CD14-positive monocyte (primary cell): ENCODE measurements around the gene EXOSC10. TPM values are rescaled to one million over a fixed set of nuclear protein-coding genes. Genes with fewer than 3 reads are reported as not detected.

ENCODE experiments used
- DNase-seq, 3 donors: peaks; one replicate each; pipeline ENCODE4 v3.0.0-alpha.2; 2011 to 2022
- H2AFZ ChIP-seq: 2 replicates; pipeline ENCODE4 v1.6.0; 2012; ENCODE audit warnings: mild to moderate bottlenecking, low read depth, low read length, inconsistent platforms; ENCODE audit not compliant: insufficient read depth, poor library complexity, severe bottlenecking
- H3K27ac ChIP-seq, 2 donors: 1 replicate in 1 of 2; 2 replicates in 1 of 2; pipeline ENCODE4 v1.5.1; 2012 to 2013; ENCODE audit warnings: low read length in 2 of 2, control low read depth in 1 of 2, inconsistent platforms in 1 of 2, low read depth in 1 of 2, mild to moderate bottlenecking in 1 of 2
- H3K27me3 ChIP-seq, 2 donors: one replicate each; pipeline versions ENCODE4 v1.6.0 to v1.6.1; 2011 to 2013; ENCODE audit warnings: low read length in 2 of 2; ENCODE audit not compliant: control insufficient read depth in 2 of 2, insufficient read depth in 2 of 2
- H3K36me3 ChIP-seq, 2 donors: replicated peaks in 1 of 2; 1 replicate in 1 of 2; 2 replicates in 1 of 2; pipeline versions ENCODE4 v1.5.1 to v1.6.1; 2012 to 2013; ENCODE audit warnings: low read length in 2 of 2, control low read depth in 1 of 2, inconsistent platforms in 1 of 2, mild to moderate bottlenecking in 1 of 2; ENCODE audit not compliant: insufficient read depth in 2 of 2, control insufficient read depth in 1 of 2
- H3K4me1 ChIP-seq, 2 donors: 1 replicate in 1 of 2; 2 replicates in 1 of 2; pipeline versions ENCODE4 v1.5.1 to v1.6.1; 2012 to 2013; ENCODE audit warnings: low read length in 2 of 2, control low read depth in 1 of 2, inconsistent platforms in 1 of 2, mild to moderate bottlenecking in 1 of 2, moderate library complexity in 1 of 2; ENCODE audit not compliant: insufficient read depth in 2 of 2, control insufficient read depth in 1 of 2
- H3K4me2 ChIP-seq: replicated peaks from 2 replicates; pipeline ENCODE3; 2012; ENCODE audit warnings: low read length, moderate library complexity, mild to moderate bottlenecking; ENCODE audit not compliant: poor library complexity, severe bottlenecking; ENCODE audit errors: extremely low read depth
- H3K4me3 ChIP-seq, 3 experiments: fragments of 200-600 bp in 1 of 3; sonication (generic) in 1 of 3; replicated peaks in 1 of 3; 1 replicate in 2 of 3; 2 replicates in 1 of 3; pipeline ENCODE4 v1.5.1; 2011 to 2013; ENCODE audit warnings: low read length in 3 of 3, mild to moderate bottlenecking in 3 of 3, control low read depth in 2 of 3, low read depth in 2 of 3, inconsistent platforms in 1 of 3, moderate library complexity in 1 of 3
- H3K79me2 ChIP-seq: 2 replicates; pipeline ENCODE4 v1.6.0; 2012; ENCODE audit warnings: mild to moderate bottlenecking, control low read depth, inconsistent platforms, low read length, moderate library complexity; ENCODE audit not compliant: insufficient read depth
- H3K9ac ChIP-seq: 2 replicates; pipeline ENCODE4 v1.6.0; 2017; ENCODE audit warnings: low read length, mild to moderate bottlenecking; ENCODE audit not compliant: insufficient read depth, poor library complexity, severe bottlenecking
- H3K9me3 ChIP-seq, 2 donors: replicated peaks in 1 of 2; 1 replicate in 1 of 2; 2 replicates in 1 of 2; pipeline versions ENCODE4 v1.5.1 to v1.6.1; 2012 to 2013; ENCODE audit warnings: low read length in 2 of 2, control low read depth in 1 of 2; ENCODE audit not compliant: control insufficient read depth in 1 of 2, insufficient read depth in 1 of 2
- H4K20me1 ChIP-seq: 2 replicates; pipeline ENCODE4 v1.6.0; 2012; ENCODE audit warnings: mild to moderate bottlenecking, low read length, control low read depth, moderate library complexity; ENCODE audit not compliant: insufficient read depth
- H3K27ac Mint-ChIP-seq, 7 donors: one replicate each; pipeline ENCODE4 v1.8.0; 2020; ENCODE audit warnings: mild to moderate bottlenecking in 7 of 7, mixed read lengths in 7 of 7, moderate library complexity in 6 of 7, inconsistent platforms in 2 of 7
- H3K27me3 Mint-ChIP-seq, 3 donors: one replicate each; pipeline ENCODE4 v1.8.0; 2021 to 2022; ENCODE audit warnings: low read depth in 3 of 3, mild to moderate bottlenecking in 3 of 3, mixed read lengths in 3 of 3, moderate library complexity in 3 of 3, inconsistent platforms in 1 of 3
- H3K36me3 Mint-ChIP-seq, 2 donors: one replicate each; pipeline ENCODE4 v1.8.0; 2020; ENCODE audit warnings: mixed read lengths in 2 of 2, inconsistent platforms in 1 of 2, mild to moderate bottlenecking in 1 of 2
- H3K4me1 Mint-ChIP-seq: one replicate; pipeline ENCODE4 v1.8.0; 2020; ENCODE audit warnings: mild to moderate bottlenecking, mixed read lengths
- H3K4me3 Mint-ChIP-seq, 2 donors: one replicate each; pipeline ENCODE4 v1.8.0; 2020; ENCODE audit warnings: mild to moderate bottlenecking in 2 of 2, mixed read lengths in 2 of 2, moderate library complexity in 1 of 2
- H3K9me3 Mint-ChIP-seq, 7 donors: one replicate each; pipeline ENCODE4 v1.8.0; 2020 to 2022; ENCODE audit warnings: mixed read lengths in 7 of 7, mild to moderate bottlenecking in 6 of 7, moderate library complexity in 6 of 7, inconsistent platforms in 2 of 7
- WGBS: methylation state at CpG from one replicate; pipeline ENCODE4 v1.1.5; 2013; ENCODE audit warnings: missing lambda C conversion rate; ENCODE audit not compliant: insufficient coverage; 5-methylcytosine and 5-hydroxymethylcytosine counted together
- intact Hi-C, 2 donors: fragments of 100-400 bp; cut with micrococcal nuclease; formaldehyde crosslinking; loops; one replicate each; pipeline versions ENCODE4 v1.15.0 to v1.15.1; 2023
- polyA plus RNA-seq, 3 donors: library from polyadenylated mRNA; depleted of rRNA in 1 of 3; unstranded in 2 of 3; stranded (reverse) in 1 of 3; fragments of 300-500 nt in 2 of 3; fragments of >200 nt in 1 of 3; fragmentation: Illumina TruSeq in 2 of 3; gene quantifications; 1 replicate in 2 of 3; 2 replicates in 1 of 3; pipeline ENCODE4 v1.2.3, GENCODE V29; 2012 to 2021
- TF ChIP-seq, protein P1 (sequence below): fragments of 200-600 bp; IDR thresholded peaks from one replicate; pipeline ENCODE4 v1.8.0; 2022; ENCODE audit warnings: antibody characterized with exemption, mild to moderate bottlenecking

Gene EXOSC10
- polyA plus RNA-seq, 3 donors, result 24.0 to 66.3 (median 27.4) TPM

DNA sequence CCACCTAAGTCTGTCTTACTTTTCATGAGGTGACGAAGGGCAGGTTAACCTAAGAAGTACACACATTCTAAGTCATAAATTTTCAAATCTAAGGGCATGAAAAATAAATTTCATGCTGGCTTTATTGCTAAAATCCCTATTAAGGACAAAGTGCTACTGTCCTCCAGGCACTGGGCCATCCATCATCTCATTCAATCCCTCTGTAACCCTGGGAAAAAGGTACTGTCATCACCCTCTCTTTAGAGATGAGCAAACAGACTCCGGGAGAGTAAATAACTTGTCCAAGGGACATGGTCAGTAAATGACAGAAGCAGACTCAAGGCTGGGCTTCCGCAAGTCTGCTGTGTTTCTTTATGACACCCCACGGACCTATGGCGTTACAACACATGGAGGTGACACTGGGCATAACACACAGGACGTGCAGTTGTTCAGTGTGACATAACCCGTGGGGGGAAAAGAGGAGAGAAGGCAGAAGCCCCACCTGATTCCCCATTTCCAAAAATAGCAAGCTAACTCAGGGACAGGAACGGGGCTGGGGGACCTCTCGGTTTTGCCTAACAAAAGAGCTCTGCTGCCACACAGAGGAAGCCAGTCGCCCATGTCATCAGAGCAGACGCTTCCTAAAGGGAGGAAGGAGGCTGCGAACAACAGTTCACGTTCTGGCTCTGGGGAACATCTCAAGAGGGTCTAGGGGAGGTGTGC lies 27.3 kb downstream of the EXOSC10 start:
- Mint-ChIP-seq H3K27ac (peak overlapping the region in 1 of 7 donors; percentile 51), H3K27me3 (peaks cover 0 to 4% (median 2%) of the 10 kb centered on the region in 3 donors), H3K36me3 (peaks cover 84 to 98% of the 10 kb centered on the region in 2 donors), H3K4me3 (no peak overlapping the region), H3K9me3 (no peaks in the 10 kb centered on the region), H3K4me1 (no peaks in the 10 kb centered on the region)
- 90% methylated on average over 4 of the region's 13 CpGs for WGBS
- Histone ChIP-seq H3K27ac (no peak overlapping the region), H3K79me2 (no peaks in the 10 kb centered on the region), H3K36me3 (peaks cover 95 to 100% of the 10 kb centered on the region in 2 donors), H3K4me1 (no peaks in the 10 kb centered on the region), H3K4me3 (no peak overlapping the region), H4K20me1 (no peaks in the 10 kb centered on the region), H2AFZ (no peak overlapping the region), H3K9ac (no peak overlapping the region), H3K9me3 (no peaks in the 10 kb centered on the region), H3K27me3 (no peaks in the 10 kb centered on the region), H3K4me2 (no peak overlapping the region)
- TF ChIP-seq, protein P1, sequence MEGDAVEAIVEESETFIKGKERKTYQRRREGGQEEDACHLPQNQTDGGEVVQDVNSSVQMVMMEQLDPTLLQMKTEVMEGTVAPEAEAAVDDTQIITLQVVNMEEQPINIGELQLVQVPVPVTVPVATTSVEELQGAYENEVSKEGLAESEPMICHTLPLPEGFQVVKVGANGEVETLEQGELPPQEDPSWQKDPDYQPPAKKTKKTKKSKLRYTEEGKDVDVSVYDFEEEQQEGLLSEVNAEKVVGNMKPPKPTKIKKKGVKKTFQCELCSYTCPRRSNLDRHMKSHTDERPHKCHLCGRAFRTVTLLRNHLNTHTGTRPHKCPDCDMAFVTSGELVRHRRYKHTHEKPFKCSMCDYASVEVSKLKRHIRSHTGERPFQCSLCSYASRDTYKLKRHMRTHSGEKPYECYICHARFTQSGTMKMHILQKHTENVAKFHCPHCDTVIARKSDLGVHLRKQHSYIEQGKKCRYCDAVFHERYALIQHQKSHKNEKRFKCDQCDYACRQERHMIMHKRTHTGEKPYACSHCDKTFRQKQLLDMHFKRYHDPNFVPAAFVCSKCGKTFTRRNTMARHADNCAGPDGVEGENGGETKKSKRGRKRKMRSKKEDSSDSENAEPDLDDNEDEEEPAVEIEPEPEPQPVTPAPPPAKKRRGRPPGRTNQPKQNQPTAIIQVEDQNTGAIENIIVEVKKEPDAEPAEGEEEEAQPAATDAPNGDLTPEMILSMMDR, result no peak
- DNase-seq, result no peak
- intact Hi-C loops, result no loop called here

DNA sequence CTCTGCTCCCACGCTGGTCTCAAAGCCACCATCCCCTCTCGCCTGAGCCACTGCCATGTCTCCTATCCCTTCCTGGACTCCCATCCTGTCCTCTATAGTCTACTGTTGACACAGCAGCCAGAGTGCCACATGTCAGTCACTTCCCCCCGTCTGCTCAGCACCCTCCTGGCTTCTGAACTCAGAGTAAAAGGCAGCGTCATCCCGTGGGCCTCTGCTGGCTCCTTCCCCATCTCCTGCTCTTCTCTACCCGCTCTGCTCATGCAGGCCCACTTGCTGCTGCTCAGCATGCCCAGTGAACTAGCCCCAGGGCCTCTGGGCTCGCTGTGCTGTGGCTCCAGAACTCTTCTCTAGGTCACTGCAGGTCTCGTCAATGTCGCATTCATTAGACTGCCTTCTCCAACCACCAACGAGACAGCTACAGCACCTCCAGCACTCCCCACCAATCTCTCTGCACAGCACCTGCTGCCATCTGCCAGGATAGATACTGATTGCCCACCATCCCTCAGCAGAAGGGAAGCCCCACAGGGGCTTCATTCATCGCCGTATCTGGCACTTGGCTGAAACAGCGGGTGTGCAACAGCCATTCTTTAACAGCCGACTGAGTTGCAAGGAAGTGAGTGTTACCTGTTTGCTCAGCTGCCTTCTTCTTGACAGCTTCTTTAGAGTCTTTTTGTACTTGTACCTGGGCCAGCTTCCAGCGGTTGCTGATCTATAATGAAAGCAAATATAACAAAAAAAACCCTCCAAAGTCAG lies 28.0 kb downstream of the EXOSC10 start:
- H3K4me2 ChIP-seq, result no peak overlapping the region

More for the DNA sequence above, 28.0 kb downstream of the EXOSC10 start:
- Mint-ChIP-seq H3K27me3 (peaks cover 0 to 4% (median 2%) of the 10 kb centered on the region in 3 donors), H3K4me1 (no peaks in the 10 kb centered on the region), H3K4me3 (no peak overlapping the region), H3K9me3 (no peaks in the 10 kb centered on the region), H3K36me3 (peaks cover 82 to 98% of the 10 kb centered on the region in 2 donors), H3K27ac (peak overlapping the region in 1 of 7 donors; percentile 9)
- Histone ChIP-seq H3K27ac (no peak overlapping the region), H3K4me3 (no peak overlapping the region), H3K9ac (no peak overlapping the region), H3K79me2 (no peaks in the 10 kb centered on the region), H4K20me1 (no peaks in the 10 kb centered on the region), H3K9me3 (no peaks in the 10 kb centered on the region), H2AFZ (no peak overlapping the region), H3K36me3 (peaks cover 92 to 99% of the 10 kb centered on the region in 2 donors), H3K4me1 (no peaks in the 10 kb centered on the region), H3K27me3 (no peaks in the 10 kb centered on the region)
- DNase-seq, result no peak
- TF ChIP-seq, protein P1, result no peak
- WGBS, result 88% methylated on average over 10 of the region's 15 CpGs
- intact Hi-C loops, result no loop called here
